Astrocyte (in vitro differentiated cells and primary cell): ENCODE measurements around the gene OR5B12. TPM values are rescaled to one million over a fixed set of nuclear protein-coding genes. Genes with fewer than 3 reads are reported as not detected.

Source experiments
- DNase-seq: peaks from one replicate; pipeline ENCODE4 v3.0.0-alpha.2; 2010; ENCODE audit warnings: low read depth
- FAIRE-seq: peaks from 2 replicates; lab custom pipeline; 2011; peaks lifted over from hg19 to GRCh38; lab: Jason Lieb, UNC
- H2AFZ ChIP-seq: 2 replicates; pipeline ENCODE4 v1.6.0; 2012; ENCODE audit warnings: low read depth, low read length, inconsistent platforms
- H3K27ac ChIP-seq: 2 replicates; pipeline ENCODE4 v1.5.1; 2011; ENCODE audit warnings: low read depth, low read length, inconsistent platforms
- H3K27me3 ChIP-seq: 2 replicates; pipeline ENCODE4 v1.6.0; 2011; ENCODE audit warnings: low read length, inconsistent platforms; ENCODE audit not compliant: insufficient read depth
- H3K36me3 ChIP-seq: 2 replicates; pipeline ENCODE4 v1.5.1; 2011; ENCODE audit warnings: low read length, inconsistent platforms; ENCODE audit not compliant: insufficient read depth
- H3K4me1 ChIP-seq: 2 replicates; pipeline ENCODE4 v1.5.1; 2011; ENCODE audit warnings: low read length, inconsistent platforms; ENCODE audit not compliant: insufficient read depth
- H3K4me2 ChIP-seq: 2 replicates; pipeline ENCODE4 v1.6.0; 2012; ENCODE audit warnings: low read length, inconsistent platforms
- H3K4me3 ChIP-seq: 2 replicates; pipeline ENCODE4 v1.5.1; 2011; ENCODE audit warnings: low read depth, mild to moderate bottlenecking, low read length, inconsistent platforms; ENCODE audit not compliant: insufficient read depth
- H3K79me2 ChIP-seq: 2 replicates; pipeline ENCODE4 v1.6.0; 2012; ENCODE audit warnings: mild to moderate bottlenecking, low read length, inconsistent platforms; ENCODE audit not compliant: insufficient read depth
- H3K9ac ChIP-seq: 2 replicates; pipeline ENCODE4 v1.6.0; 2012; ENCODE audit warnings: mild to moderate bottlenecking, low read length, inconsistent platforms
- H3K9me3 ChIP-seq: 2 replicates; pipeline ENCODE4 v1.5.1; 2012; ENCODE audit warnings: low read depth, mild to moderate bottlenecking, low read length, inconsistent platforms; ENCODE audit not compliant: insufficient read depth
- H4K20me1 ChIP-seq: 2 replicates; pipeline ENCODE4 v1.6.0; 2012; ENCODE audit warnings: low read length, inconsistent platforms; ENCODE audit not compliant: insufficient read depth
- H3K27ac Mint-ChIP-seq: one replicate; pipeline ENCODE4 v1.8.0; 2021; ENCODE audit warnings: mild to moderate bottlenecking, mixed read lengths; ENCODE audit not compliant: unreplicated experiment
- H3K27me3 Mint-ChIP-seq: one replicate; pipeline ENCODE4 v1.8.0; 2021; ENCODE audit warnings: low read depth, mixed read lengths; ENCODE audit not compliant: unreplicated experiment
- H3K36me3 Mint-ChIP-seq: one replicate; pipeline ENCODE4 v1.8.0; 2021; ENCODE audit warnings: low read depth, mixed read lengths; ENCODE audit not compliant: unreplicated experiment
- H3K4me1 Mint-ChIP-seq: one replicate; pipeline ENCODE4 v1.8.0; 2021; ENCODE audit warnings: low read depth, mixed read lengths; ENCODE audit not compliant: unreplicated experiment
- H3K4me3 Mint-ChIP-seq: one replicate; pipeline ENCODE4 v1.8.0; 2021; ENCODE audit warnings: mild to moderate bottlenecking, moderate library complexity, mixed read lengths; ENCODE audit not compliant: unreplicated experiment
- H3K9me3 Mint-ChIP-seq: one replicate; pipeline ENCODE4 v1.8.0; 2021; ENCODE audit warnings: mild to moderate bottlenecking, mixed read lengths; ENCODE audit not compliant: unreplicated experiment
- CTCF ChIP-seq: IDR thresholded peaks from 2 replicates; pipeline ENCODE4 v1.5.1; 2011; ENCODE audit warnings: low read depth, mild to moderate bottlenecking, inconsistent platforms, low read length, moderate library complexity; ENCODE audit not compliant: insufficient read depth
- EZH2 ChIP-seq: IDR thresholded peaks from 2 replicates; pipeline ENCODE4 v1.6.1; 2012; ENCODE audit warnings: mild to moderate bottlenecking, low read length, inconsistent platforms; ENCODE audit not compliant: insufficient read depth
- total RNA-seq: library from RNA; stranded (reverse); gene quantifications from 2 replicates; pipeline ENCODE4 v1.2.1, GENCODE V29; 2021

Gene OR5B12
- total RNA-seq, 1 donor from 2014 or later: not detected

GRCh38 chr11:58395581-58395980 lies 46.5 kb downstream of the OR5B12 start:
- Histone ChIP-seq H3K4me2 (no peak overlapping the region), H2AFZ (no peak overlapping the region), H3K9me3 (peaks cover 4% of the 10 kb centered on the region), H3K9ac (no peak overlapping the region), H3K27ac (no peak overlapping the region), H3K79me2 (no peaks in the 10 kb centered on the region), H3K4me3 (no peak overlapping the region), H4K20me1 (no peaks in the 10 kb centered on the region), H3K4me1 (peaks cover 10% of the 10 kb centered on the region), H3K27me3 (no peaks in the 10 kb centered on the region), H3K36me3 (no peaks in the 10 kb centered on the region)
- no peak for DNase-seq
- Mint-ChIP-seq H3K36me3 (no peaks in the 10 kb centered on the region), H3K27ac (no peak overlapping the region), H3K9me3 (peaks cover 6% of the 10 kb centered on the region), H3K4me1 (peaks cover 30% of the 10 kb centered on the region), H3K4me3 (no peak overlapping the region), H3K27me3 (no peaks in the 10 kb centered on the region)
- no peak for FAIRE-seq
- TF ChIP-seq EZH2 (no peak), CTCF (no peak)

GRCh38 chr11:58394195-58394594 lies 47.8 kb downstream of the OR5B12 start:
- H3K27ac ChIP-seq: peak overlapping the region; percentile 28
- peak overlapping the region; percentile 82 for H3K27ac Mint-ChIP-seq
- peaks cover 30% of the 10 kb centered on the region for H3K4me1 Mint-ChIP-seq
- peaks cover 10% of the 10 kb centered on the region for H3K4me1 ChIP-seq
- TF ChIP-seq EZH2: no peak
- TF ChIP-seq CTCF: no peak
- H3K36me3 Mint-ChIP-seq: no peaks in the 10 kb centered on the region
- H3K27me3 ChIP-seq: no peaks in the 10 kb centered on the region
- no peaks in the 10 kb centered on the region for H4K20me1 ChIP-seq
- no peak overlapping the region for H2AFZ ChIP-seq
- H3K79me2 ChIP-seq: no peaks in the 10 kb centered on the region
- H3K9me3 Mint-ChIP-seq: peaks cover 12% of the 10 kb centered on the region
- H3K4me3 Mint-ChIP-seq: peak overlapping the region; percentile 8
- H3K4me2 ChIP-seq: peak overlapping the region; percentile 33
- no peaks in the 10 kb centered on the region for H3K27me3 Mint-ChIP-seq
- FAIRE-seq (peak; percentile 50), DNase-seq (peak; percentile 80)
- no peak overlapping the region for H3K9ac ChIP-seq
- H3K4me3 ChIP-seq: no peak overlapping the region
- no peaks in the 10 kb centered on the region for H3K36me3 ChIP-seq
- H3K9me3 ChIP-seq: peaks cover 4% of the 10 kb centered on the region

- Mint-ChIP-seq H3K27ac (no peak overlapping the region), H3K27me3 (no peaks in the 10 kb centered on the region), H3K36me3 (no peaks in the 10 kb centered on the region), H3K4me1 (peaks cover 30% of the 10 kb centered on the region), H3K9me3 (peaks cover 12% of the 10 kb centered on the region), H3K4me3 (no peak overlapping the region)
- TF ChIP-seq CTCF (no peak), EZH2 (no peak)
- DNase-seq (no peak), FAIRE-seq (no peak)
- Histone ChIP-seq H3K36me3 (no peaks in the 10 kb centered on the region), H3K4me2 (peak overlapping the region; percentile 39), H3K9ac (no peak overlapping the region), H3K4me1 (peaks cover 10% of the 10 kb centered on the region), H3K27ac (peak overlapping the region; percentile 7), H4K20me1 (no peaks in the 10 kb centered on the region), H3K79me2 (no peaks in the 10 kb centered on the region), H3K27me3 (no peaks in the 10 kb centered on the region), H3K9me3 (peaks cover 4% of the 10 kb centered on the region), H2AFZ (no peak overlapping the region), H3K4me3 (no peak overlapping the region)
These were observed 49.3 kb downstream of the OR5B12 start for GRCh38 chr11:58392746-58393145.
